ENCODE measurements around the gene CEP162. TPM values are rescaled to one million over a fixed set of nuclear protein-coding genes. Genes with fewer than 3 reads are reported as not detected.
"Not testable (repeated sequence)": the region's sequence is repeated elsewhere in the genome, so short reads cannot be mapped to it uniquely, and the experiment has no call there.

The CEP162 gene
- total and polyA plus RNA-seq, 11 donors: 1.6 to 5.6 (median 4.4) TPM

- TF ChIP-seq POLR2A (IDR thresholded peaks at IDR 0.05) (no peak), CTCF (IDR thresholded peaks at IDR 0.05) (no peak)
- H3K36me3 ChIP-seq: no peaks in the 10 kb centered on the region
- 82 to 98% (median 88%) methylated on average over 1 of the region's 1 CpG for WGBS, 4 donors
- no peak for ATAC-seq
- no peaks in the 10 kb centered on the region for H3K4me1 ChIP-seq
- H3K4me3 ChIP-seq: no peak overlapping the region
- intact Hi-C loops (cut with DNase I): no loop called here
- no peak overlapping the region for H3K27ac ChIP-seq
- no peaks in the 10 kb centered on the region for H3K27me3 ChIP-seq
- no peak for DNase-seq
- H3K9me3 ChIP-seq: no peaks in the 10 kb centered on the region
Observed at GRCh38 chr6:84086056-84086455, 141.4 kb downstream of the CEP162 start.

GRCh38 chr6:84084705-84085104 is 142.7 kb downstream of the CEP162 start:
- H3K4me3 ChIP-seq; DNase-seq; intact Hi-C loops (cut with DNase I); H3K9me3 ChIP-seq; H3K27me3 ChIP-seq; H3K4me1 ChIP-seq; H3K36me3 ChIP-seq; ATAC-seq; H3K27ac ChIP-seq: not testable (repeated sequence)

GRCh38 chr6:84082689-84083265 is 144.7 kb downstream of the CEP162 start:
- WGBS, 4 donors: 29 to 35% (median 33%) methylated on average over 11 of the region's 11 CpGs
- H3K9me3 ChIP-seq: no peaks in the 10 kb centered on the region
- no peak overlapping the region for H3K4me3 ChIP-seq
- no peaks in the 10 kb centered on the region for H3K4me1 ChIP-seq
- no peak for ATAC-seq
- TF ChIP-seq POLR2A (IDR thresholded peaks at IDR 0.05): no peak
- TF ChIP-seq CTCF (IDR thresholded peaks at IDR 0.05): no peak
- DNase-seq: no peak
- H3K36me3 ChIP-seq: no peaks in the 10 kb centered on the region
- intact Hi-C loops (cut with DNase I): no loop called here
- H3K27ac ChIP-seq: no peak overlapping the region
- no peaks in the 10 kb centered on the region for H3K27me3 ChIP-seq

- DNase-seq: no peak
- intact Hi-C loops (cut with DNase I): no loop called here
- no peaks in the 10 kb centered on the region for H3K27me3 ChIP-seq
- no peak overlapping the region for H3K27ac ChIP-seq
- no peak for TF ChIP-seq CTCF (IDR thresholded peaks at IDR 0.05)
- TF ChIP-seq POLR2A (IDR thresholded peaks at IDR 0.05): no peak
- 89 to 93% (median 92%) methylated on average over 2 of the region's 2 CpGs for WGBS, 4 donors
- no peaks in the 10 kb centered on the region for H3K36me3 ChIP-seq
- no peak for ATAC-seq
- H3K4me3 ChIP-seq: no peak overlapping the region
- H3K4me1 ChIP-seq: no peaks in the 10 kb centered on the region
- no peaks in the 10 kb centered on the region for H3K9me3 ChIP-seq
Observed at GRCh38 chr6:84081222-84081621, 146.2 kb downstream of the CEP162 start.

- 13 to 47% (median 33%) methylated on average over 1 of the region's 1 CpG for WGBS, 4 donors
Observed at GRCh38 chr6:84078335-84078734, 149.1 kb downstream of the CEP162 start.

More at GRCh38 chr6:84078335-84078734, 149.1 kb downstream of the CEP162 start:
- Histone ChIP-seq H3K9me3 (no peaks in the 10 kb centered on the region), H3K4me3 (no peak overlapping the region), H3K27me3 (no peaks in the 10 kb centered on the region), H3K4me1 (no peaks in the 10 kb centered on the region), H3K36me3 (no peaks in the 10 kb centered on the region), H3K27ac (no peak overlapping the region)
- DNase-seq (no peak), ATAC-seq (no peak)
- TF ChIP-seq POLR2A (IDR thresholded peaks at IDR 0.05) (no peak), CTCF (IDR thresholded peaks at IDR 0.05) (no peak)
- intact Hi-C loops (cut with DNase I): no loop called here

Data from heart left ventricle (tissue), 16 donors.